ENCODE data around the gene ZSWIM6. TPM values are rescaled to one million over a fixed set of nuclear protein-coding genes. Genes with fewer than 3 reads are reported as not detected.

The ZSWIM6 gene
- total and polyA plus RNA-seq, 12 donors: 2.1 to 10.3 (median 6.7) TPM

- Histone ChIP-seq H3K36me3 (peaks cover 0 to 33% (median 0%) of the 10 kb centered on the region in 9 donors), H3K27me3 (no peaks in the 10 kb centered on the region), H3K4me3 (no peak overlapping the region), H3K9me3 (no peaks in the 10 kb centered on the region), H3K27ac (no peak overlapping the region), H3K4me1 (peaks cover 0 to 16% (median 6%) of the 10 kb centered on the region in 9 donors)
- WGBS, 2 donors: 81 to 93% methylated on average over 7 of the region's 7 CpGs
- ATAC-seq (no peak), DNase-seq (no peak)
- intact Hi-C loops (cut with DNase I): loop anchor here in 1 of 10 donors (10.0 kb wide), 1 partner anchor 149 kb away; no protein-coding TSS in a partner anchor
- no peak for TF ChIP-seq CTCF (IDR thresholded peaks at IDR 0.05)
These were observed 161.9 kb downstream of the ZSWIM6 start for GRCh38 chr5:61493973-61494372.

GRCh38 chr5:61496446-61496845, 164.4 kb downstream of the ZSWIM6 start:
- Histone ChIP-seq H3K4me1 (peaks cover 0 to 14% (median 6%) of the 10 kb centered on the region in 9 donors), H3K9me3 (no peaks in the 10 kb centered on the region), H3K36me3 (peaks cover 0 to 33% (median 0%) of the 10 kb centered on the region in 9 donors), H3K27ac (no peak overlapping the region), H3K27me3 (no peaks in the 10 kb centered on the region), H3K4me3 (no peak overlapping the region)
- no peak for ATAC-seq
- intact Hi-C loops (cut with DNase I): loop anchor here in 1 of 10 donors (10.0 kb wide), 1 partner anchor 152 kb away; no protein-coding TSS in a partner anchor
- no peak for DNase-seq
- no peak for TF ChIP-seq CTCF (IDR thresholded peaks at IDR 0.05)
- 88 to 90% methylated on average over 3 of the region's 3 CpGs for WGBS, 2 donors

GRCh38 chr5:61496860-61497259, 164.8 kb downstream of the ZSWIM6 start:
- Histone ChIP-seq H3K9me3 (no peaks in the 10 kb centered on the region), H3K4me1 (peaks cover 0 to 14% (median 6%) of the 10 kb centered on the region in 9 donors), H3K4me3 (no peak overlapping the region), H3K27ac (no peak overlapping the region), H3K27me3 (no peaks in the 10 kb centered on the region), H3K36me3 (peaks cover 0 to 33% (median 0%) of the 10 kb centered on the region in 9 donors)
- intact Hi-C loops (cut with DNase I): loop anchor here in 1 of 10 donors (10.0 kb wide), 1 partner anchor 152 kb away; no protein-coding TSS in a partner anchor
- 46 to 47% methylated on average over 4 of the region's 4 CpGs for WGBS, 2 donors
- ATAC-seq (peak in 3 of 8 donors; percentile 30 to 57 (median 42)), DNase-seq (no peak)
- no peak for TF ChIP-seq CTCF (IDR thresholded peaks at IDR 0.05)

GRCh38 chr5:61498121-61498520, 166.1 kb downstream of the ZSWIM6 start:
- TF ChIP-seq CTCF (IDR thresholded peaks at IDR 0.05): no peak
- DNase-seq (no peak), ATAC-seq (no peak)
- Histone ChIP-seq H3K4me1 (peaks cover 0 to 14% (median 6%) of the 10 kb centered on the region in 9 donors), H3K9me3 (no peaks in the 10 kb centered on the region), H3K27ac (no peak overlapping the region), H3K27me3 (no peaks in the 10 kb centered on the region), H3K36me3 (peaks cover 0 to 33% (median 0%) of the 10 kb centered on the region in 9 donors), H3K4me3 (no peak overlapping the region)
- WGBS, 2 donors: 92 to 95% methylated on average over 5 of the region's 5 CpGs
- intact Hi-C loops (cut with DNase I): loop anchor here in 1 of 10 donors (10.0 kb wide), 1 partner anchor 153 kb away; no protein-coding TSS in a partner anchor

All from heart right ventricle (tissue), 16 donors.